Hepatocyte (in vitro differentiated cells): Measurements from ENCODE around the gene IVD. TPM values are rescaled to one million over a fixed set of nuclear protein-coding genes. Genes with fewer than 3 reads are reported as not detected.

Source experiments
- DNase-seq: peaks from one replicate; pipeline ENCODE4 v3.0.0-alpha.2; 2016; ENCODE audit warnings: low spot score
- H2AFZ ChIP-seq: fragments of 200-600 bp; sonication (generic); 2 replicates; pipeline ENCODE4 v1.6.0; 2016; ENCODE audit warnings: antibody characterized with exemption, mild to moderate bottlenecking
- H3K27ac ChIP-seq: fragments of 200-600 bp; sonication (generic); 2 replicates; pipeline ENCODE4 v1.5.1; 2016; ENCODE audit warnings: mild to moderate bottlenecking
- H3K27me3 ChIP-seq: fragments of 200-600 bp; sonication (generic); 2 replicates; pipeline ENCODE4 v1.6.1; 2016
- H3K36me3 ChIP-seq: fragments of 200-600 bp; sonication (generic); replicated peaks from 2 replicates; pipeline ENCODE4 v1.5.1; 2016; ENCODE audit warnings: low read depth; ENCODE audit not compliant: insufficient read depth
- H3K4me1 ChIP-seq: fragments of 200-600 bp; sonication (generic); 2 replicates; pipeline ENCODE4 v1.5.1; 2016; ENCODE audit warnings: mild to moderate bottlenecking, moderate library complexity; ENCODE audit not compliant: insufficient read depth
- H3K4me2 ChIP-seq: fragments of 200-600 bp; sonication (generic); 2 replicates; pipeline ENCODE4 v1.6.0; 2016
- H3K4me3 ChIP-seq: fragments of 200-600 bp; sonication (generic); 2 replicates; pipeline ENCODE4 v1.5.1; 2016; ENCODE audit warnings: mild to moderate bottlenecking
- H3K79me2 ChIP-seq: fragments of 200-600 bp; sonication (generic); 2 replicates; pipeline ENCODE4 v1.6.0; 2017; ENCODE audit warnings: mild to moderate bottlenecking
- H3K9me2 ChIP-seq: fragments of 200-600 bp; sonication (generic); replicated peaks from 2 replicates; pipeline ENCODE4 v1.6.0; 2017; ENCODE audit warnings: mild to moderate bottlenecking; ENCODE audit not compliant: insufficient read depth
- H3K9me3 ChIP-seq: fragments of 200-600 bp; sonication (generic); 2 replicates; pipeline ENCODE4 v1.5.1; 2016; ENCODE audit warnings: low read depth, mild to moderate bottlenecking
- H4K20me1 ChIP-seq: fragments of 200-600 bp; sonication (generic); 2 replicates; pipeline ENCODE4 v1.6.0; 2016; ENCODE audit warnings: mild to moderate bottlenecking; ENCODE audit not compliant: insufficient read depth, poor library complexity, severe bottlenecking
- CTCF ChIP-seq: fragments of 200-600 bp; sonication (generic); IDR thresholded peaks from 2 replicates; pipeline ENCODE4 v1.5.1; 2016; ENCODE audit warnings: antibody characterized with exemption, mild to moderate bottlenecking; ENCODE audit not compliant: poor library complexity
- EZH2 ChIP-seq: fragments of 200-600 bp; sonication (generic); IDR thresholded peaks from 2 replicates; pipeline ENCODE4 v1.6.1; 2016; ENCODE audit warnings: antibody characterized with exemption, mild to moderate bottlenecking, borderline replicate concordance
- EZH2phosphoT487 ChIP-seq: fragments of 200-600 bp; sonication (generic); IDR thresholded peaks from one replicate; pipeline ENCODE4 v1.6.1; 2018; ENCODE audit warnings: antibody characterized with exemption, mild to moderate bottlenecking, low read depth, moderate library complexity; ENCODE audit not compliant: unreplicated experiment, severe bottlenecking
- WGBS: methylation state at CpG from one replicate; pipeline ENCODE4 v1.1.6; 2016; ENCODE audit warnings: low lambda C conversion rate; ENCODE audit errors: missing lambda C conversion rate; 5-methylcytosine and 5-hydroxymethylcytosine counted together
- polyA plus RNA-seq: library from polyadenylated mRNA; unstranded; fragments of >200 nt; fragmentation: Nextera tagmentation; extraction: Ambion mirVana; gene quantifications from 2 replicates; pipeline ENCODE4 v1.2.1, GENCODE V29; 2016
- total RNA-seq: library from RNA; depleted of rRNA; stranded (reverse); fragments of >200 nt; gene quantifications from 2 replicates; pipeline ENCODE4 v1.2.3, GENCODE V29; 2014

The IVD gene
- total and polyA plus RNA-seq, 2 experiments from 2014 or later = 31.5 to 71.6 TPM

GRCh38 chr15:40361640-40362039 lies 44.0 kb upstream of the IVD start:
- H2AFZ ChIP-seq = no peak overlapping the region
- no peaks in the 10 kb centered on the region for H3K79me2 ChIP-seq
- H3K4me3 ChIP-seq = no peak overlapping the region
- no peaks in the 10 kb centered on the region for H3K9me3 ChIP-seq
- no peaks in the 10 kb centered on the region for H3K36me3 ChIP-seq
- H3K4me2 ChIP-seq = no peak overlapping the region
- H3K4me1 ChIP-seq = peaks cover 5% of the 10 kb centered on the region
- no peaks in the 10 kb centered on the region for H4K20me1 ChIP-seq
- 89% methylated on average over 2 of the region's 2 CpGs for WGBS
- DNase-seq = no peak
- H3K9me2 ChIP-seq = no peaks in the 10 kb centered on the region
- H3K27ac ChIP-seq = no peak overlapping the region
- peaks cover 12% of the 10 kb centered on the region for H3K27me3 ChIP-seq
- no peak for TF ChIP-seq CTCF
- TF ChIP-seq EZH2phosphoT487 = no peak

GRCh38 chr15:40363611-40364010 lies 42.0 kb upstream of the IVD start:
- Histone ChIP-seq H3K9me3 (no peaks in the 10 kb centered on the region), H3K9me2 (no peaks in the 10 kb centered on the region), H2AFZ (no peak overlapping the region), H3K79me2 (no peaks in the 10 kb centered on the region), H3K27me3 (peaks cover 12% of the 10 kb centered on the region), H3K4me2 (no peak overlapping the region), H3K4me3 (no peak overlapping the region), H3K36me3 (no peaks in the 10 kb centered on the region), H3K27ac (no peak overlapping the region), H4K20me1 (no peaks in the 10 kb centered on the region), H3K4me1 (peaks cover 6% of the 10 kb centered on the region)
- DNase-seq = no peak
- TF ChIP-seq CTCF (no peak), EZH2phosphoT487 (no peak), EZH2 (no peak)
- 82% methylated on average over 8 of the region's 8 CpGs for WGBS

GRCh38 chr15:40364251-40364650 lies 41.3 kb upstream of the IVD start:
- 76% methylated on average over 6 of the region's 6 CpGs for WGBS

More at GRCh38 chr15:40364251-40364650, 41.3 kb upstream of the IVD start:
- no peaks in the 10 kb centered on the region for H3K79me2 ChIP-seq
- no peaks in the 10 kb centered on the region for H4K20me1 ChIP-seq
- no peaks in the 10 kb centered on the region for H3K9me2 ChIP-seq
- DNase-seq = no peak
- H3K27me3 ChIP-seq = peaks cover 7% of the 10 kb centered on the region
- H3K4me3 ChIP-seq = no peak overlapping the region
- no peaks in the 10 kb centered on the region for H3K36me3 ChIP-seq
- TF ChIP-seq EZH2 = no peak
- TF ChIP-seq EZH2phosphoT487 = no peak
- TF ChIP-seq CTCF = no peak
- H3K27ac ChIP-seq = no peak overlapping the region
- H3K4me2 ChIP-seq = no peak overlapping the region
- no peaks in the 10 kb centered on the region for H3K9me3 ChIP-seq
- no peak overlapping the region for H2AFZ ChIP-seq
- peaks cover 6% of the 10 kb centered on the region for H3K4me1 ChIP-seq
